GM12873 (cell line): ENCODE results near the gene ENTHD1.

Experiments used
- CTCF ChIP-seq: IDR thresholded peaks from 2 replicates; pipeline ENCODE4 v1.5.1; 2012; ENCODE audit warnings: low read depth, mild to moderate bottlenecking, moderate library complexity, low read length, control low read depth; ENCODE audit not compliant: insufficient read depth; ENCODE audit errors: missing control alignments

Gene ENTHD1

GRCh38 chr22:39785232-39785631 lies 108.3 kb downstream of the ENTHD1 start:
- no peak for TF ChIP-seq CTCF

GRCh38 chr22:39777716-39778454 lies 115.7 kb downstream of the ENTHD1 start:
- TF ChIP-seq CTCF: no peak

GRCh38 chr22:39776295-39777009 lies 117.1 kb downstream of the ENTHD1 start:
- TF ChIP-seq CTCF: no peak

- no peak for TF ChIP-seq CTCF
Observed at GRCh38 chr22:39773976-39774539, 119.5 kb downstream of the ENTHD1 start.

- no peak for TF ChIP-seq CTCF
Observed at GRCh38 chr22:39773503-39773902, 120.1 kb downstream of the ENTHD1 start.

GRCh38 chr22:39771486-39771885 lies 122.1 kb downstream of the ENTHD1 start:
- TF ChIP-seq CTCF: no peak

- no peak for TF ChIP-seq CTCF
Observed at GRCh38 chr22:39765661-39766060, 127.9 kb downstream of the ENTHD1 start.
